Neuronal stem cell (in vitro differentiated cells): ENCODE measurements around the gene TRIM21.

Experiments
- DNase-seq: peaks from one replicate; pipeline ENCODE4 v3.0.0-alpha.2; 2013; ENCODE audit warnings: low spot score
- H2AFZ ChIP-seq: one replicate; pipeline ENCODE4 v1.6.1; 2013; ENCODE audit warnings: mild to moderate bottlenecking, low read length, inconsistent platforms
- H2AK5ac ChIP-seq: 2 replicates; pipeline ENCODE4 v1.6.1; 2013; ENCODE audit warnings: low read depth, mild to moderate bottlenecking, inconsistent platforms, low read length, moderate library complexity, mixed read lengths
- H2BK120ac ChIP-seq: 2 replicates; pipeline ENCODE4 v1.6.1; 2013; ENCODE audit warnings: low read depth, mild to moderate bottlenecking, inconsistent platforms, low read length, moderate library complexity, mixed read lengths
- H2BK12ac ChIP-seq: one replicate; pipeline ENCODE4 v1.6.1; 2013; ENCODE audit warnings: low read length, inconsistent platforms
- H2BK15ac ChIP-seq: 2 replicates; pipeline ENCODE4 v1.6.1; 2013; ENCODE audit warnings: mild to moderate bottlenecking, low read length, inconsistent platforms, mixed read lengths
- H2BK5ac ChIP-seq: one replicate; pipeline ENCODE4 v1.6.1; 2013; ENCODE audit warnings: inconsistent platforms, mild to moderate bottlenecking, low read length, moderate library complexity
- H3K14ac ChIP-seq: one replicate; pipeline ENCODE4 v1.6.1; 2013; ENCODE audit warnings: low read length, inconsistent platforms
- H3K18ac ChIP-seq: 2 replicates; pipeline ENCODE4 v1.6.1; 2013; ENCODE audit warnings: low read length, inconsistent platforms
- H3K23ac ChIP-seq: 2 replicates; pipeline ENCODE4 v1.6.1; 2013; ENCODE audit warnings: low read depth, mild to moderate bottlenecking, mixed read lengths, low read length, inconsistent platforms; ENCODE audit not compliant: poor library complexity
- H3K27ac ChIP-seq: replicated peaks from 3 replicates; pipeline ENCODE4 v1.5.1; 2013; ENCODE audit warnings: low read length, inconsistent platforms
- H3K27me3 ChIP-seq, 3 experiments: 2 replicates each; pipeline ENCODE4 v1.6.1; 2013; ENCODE audit warnings: low read length in 3 of 3, mild to moderate bottlenecking in 2 of 3, inconsistent platforms in 1 of 3, low read depth in 1 of 3, mixed read lengths in 1 of 3, moderate library complexity in 1 of 3; ENCODE audit not compliant: control insufficient read depth in 3 of 3, insufficient read depth in 3 of 3
- H3K36me3 ChIP-seq, 2 donors: replicated peaks in 1 of 2; 2 replicates each; pipeline ENCODE4 v1.6.1; 2013; ENCODE audit warnings: low read length in 2 of 2; ENCODE audit not compliant: control insufficient read depth in 2 of 2, insufficient read depth in 2 of 2
- H3K4ac ChIP-seq: 2 replicates; pipeline ENCODE4 v1.6.1; 2013; ENCODE audit warnings: inconsistent platforms, mild to moderate bottlenecking, low read length, moderate library complexity
- H3K4me1 ChIP-seq, 2 donors: 1 replicate in 1 of 2; 2 replicates in 1 of 2; pipeline ENCODE4 v1.6.1; 2013; ENCODE audit warnings: low read length in 2 of 2, low read depth in 1 of 2; ENCODE audit not compliant: control insufficient read depth in 2 of 2, insufficient read depth in 1 of 2
- H3K4me2 ChIP-seq: one replicate; pipeline ENCODE4 v1.6.1; 2013; ENCODE audit warnings: mild to moderate bottlenecking, low read length, inconsistent platforms; ENCODE audit not compliant: insufficient read depth, poor library complexity, severe bottlenecking
- H3K4me3 ChIP-seq, 2 donors: 2 replicates each; pipeline ENCODE4 v1.5.1; 2013; ENCODE audit warnings: low read length in 2 of 2, mild to moderate bottlenecking in 2 of 2, inconsistent platforms in 1 of 2, moderate library complexity in 1 of 2
- H3K79me1 ChIP-seq: one replicate; pipeline ENCODE4 v1.6.1; 2013; ENCODE audit warnings: low read depth, mild to moderate bottlenecking, inconsistent platforms, low read length, moderate library complexity
- H3K9ac ChIP-seq: one replicate; pipeline ENCODE4 v1.6.1; 2013; ENCODE audit warnings: mild to moderate bottlenecking, low read depth, low read length, inconsistent platforms; ENCODE audit not compliant: poor library complexity
- H3K9me3 ChIP-seq, 2 donors: replicated peaks in 1 of 2; 2 replicates each; pipeline versions ENCODE3 to v1.6.1; 2013; ENCODE audit warnings: low read length in 2 of 2, mild to moderate bottlenecking in 2 of 2, inconsistent platforms in 1 of 2, low read depth in 1 of 2, mixed read lengths in 1 of 2, moderate library complexity in 1 of 2; ENCODE audit not compliant: control insufficient read depth in 2 of 2, insufficient read depth in 1 of 2
- H4K8ac ChIP-seq: one replicate; pipeline ENCODE4 v1.6.1; 2013; ENCODE audit warnings: low read depth, mild to moderate bottlenecking, inconsistent platforms, low read length, moderate library complexity
- H4K91ac ChIP-seq: one replicate; pipeline ENCODE4 v1.6.1; 2013; ENCODE audit warnings: low read length, low read depth, mild to moderate bottlenecking, inconsistent platforms; ENCODE audit not compliant: poor library complexity
- WGBS, 2 donors: extraction: QIAGEN DNeasy Blood & Tissue Kit; methylation state at CpG; one replicate each; pipeline ENCODE4 v1.1.7; 2013; ENCODE audit warnings: missing lambda C conversion rate in 2 of 2, mixed read lengths in 1 of 2; ENCODE audit not compliant: insufficient read length in 2 of 2, insufficient replicate concordance in 1 of 2; ENCODE audit errors: extremely low coverage in 2 of 2; 5-methylcytosine and 5-hydroxymethylcytosine counted together

TRIM21 gene

GRCh38 chr11:4381901-4382300 is 11.6 kb downstream of the TRIM21 start:
- no peak for DNase-seq

GRCh38 chr11:4375431-4376140 is 17.9 kb downstream of the TRIM21 start:
- Histone ChIP-seq H2BK12ac (no peak overlapping the region), H2BK120ac (no peak overlapping the region)
- WGBS, 2 donors, result no CpG with 5 or more reads among the region's 5 CpGs

More at GRCh38 chr11:4381901-4382300, 11.6 kb downstream of the TRIM21 start:
- Histone ChIP-seq H3K18ac (no peak overlapping the region), H2AK5ac (no peak overlapping the region), H2AFZ (no peak overlapping the region), H3K23ac (no peak overlapping the region), H2BK12ac (no peak overlapping the region), H4K91ac (no peak overlapping the region), H3K27ac (no peak overlapping the region), H3K4me3 (no peak overlapping the region), H3K9me3 (no peaks in the 10 kb centered on the region), H3K36me3 (peaks cover 2 to 19% of the 10 kb centered on the region in 2 donors), H3K9ac (no peak overlapping the region), H3K14ac (no peak overlapping the region), H3K4ac (no peak overlapping the region), H4K8ac (no peak overlapping the region), H3K4me2 (no peak overlapping the region), H3K27me3 (peaks cover 0 to 9% (median 0%) of the 10 kb centered on the region in 3 experiments), H3K79me1 (no peaks in the 10 kb centered on the region), H2BK5ac (no peak overlapping the region), H2BK15ac (no peak overlapping the region), H3K4me1 (no peaks in the 10 kb centered on the region), H2BK120ac (no peak overlapping the region)
- no CpG with 5 or more reads among the region's 2 CpGs for WGBS, 2 donors

GRCh38 chr11:4370166-4370565 is 23.3 kb downstream of the TRIM21 start:
- no peak overlapping the region for H4K8ac ChIP-seq
- H2BK120ac ChIP-seq, result no peak overlapping the region
- no peak overlapping the region for H2AK5ac ChIP-seq
- H3K14ac ChIP-seq, result no peak overlapping the region
- H2AFZ ChIP-seq, result no peak overlapping the region
- H2BK5ac ChIP-seq, result no peak overlapping the region
- no peaks in the 10 kb centered on the region for H3K36me3 ChIP-seq
- H4K91ac ChIP-seq, result no peak overlapping the region
- H3K4ac ChIP-seq, result no peak overlapping the region
- H2BK12ac ChIP-seq, result no peak overlapping the region
- H3K79me1 ChIP-seq, result no peaks in the 10 kb centered on the region
- H3K9me3 ChIP-seq, result no peaks in the 10 kb centered on the region
- H3K9ac ChIP-seq, result no peak overlapping the region
- DNase-seq, result no peak
- H3K23ac ChIP-seq, result no peak overlapping the region
- no peaks in the 10 kb centered on the region for H3K27me3 ChIP-seq
- H2BK15ac ChIP-seq, result no peak overlapping the region
- no peak overlapping the region for H3K18ac ChIP-seq
- H3K27ac ChIP-seq, result no peak overlapping the region
- no CpG with 5 or more reads among the region's 3 CpGs for WGBS, 2 donors
- no peaks in the 10 kb centered on the region for H3K4me1 ChIP-seq
- H3K4me3 ChIP-seq, result no peak overlapping the region
- H3K4me2 ChIP-seq, result no peak overlapping the region

More at GRCh38 chr11:4375431-4376140, 17.9 kb downstream of the TRIM21 start:
- Histone ChIP-seq H3K4me1 (no peaks in the 10 kb centered on the region), H3K4me2 (no peak overlapping the region), H3K9ac (no peak overlapping the region), H2BK5ac (no peak overlapping the region), H3K4me3 (no peak overlapping the region), H4K91ac (no peak overlapping the region), H3K4ac (no peak overlapping the region), H3K14ac (no peak overlapping the region), H2AK5ac (no peak overlapping the region), H2AFZ (no peak overlapping the region), H3K27me3 (peaks cover 0 to 9% (median 0%) of the 10 kb centered on the region in 3 experiments), H3K18ac (no peak overlapping the region), H3K23ac (no peak overlapping the region), H3K36me3 (no peaks in the 10 kb centered on the region), H2BK15ac (no peak overlapping the region), H3K9me3 (no peaks in the 10 kb centered on the region), H3K79me1 (no peaks in the 10 kb centered on the region), H4K8ac (no peak overlapping the region), H3K27ac (no peak overlapping the region)
- DNase-seq, result no peak

GRCh38 chr11:4368286-4368685 is 25.2 kb downstream of the TRIM21 start, which contains the start of gene OR52B4:
Gene OR52B4, minus strand, starts transcription at chr11:4368386. Its CDS starts 91 bp downstream, at chr11:4368295.
- Histone ChIP-seq H4K8ac (no peak within 1 kb of the TSS), H2AK5ac (no peak within 1 kb of the TSS), H3K9me3 (no peaks in the 10 kb centered on the region), H2BK120ac (no peak within 1 kb of the TSS), H3K18ac (no peak within 1 kb of the TSS), H3K14ac (no peak within 1 kb of the TSS), H2BK5ac (no peak within 1 kb of the TSS), H3K4ac (no peak within 1 kb of the TSS), H3K27ac (no peak within 1 kb of the TSS), H3K79me1 (no peaks in the 10 kb centered on the region), H2BK15ac (no peak within 1 kb of the TSS), H4K91ac (no peak within 1 kb of the TSS), H3K4me2 (no peak within 1 kb of the TSS), H3K27me3 (no peaks in the 10 kb centered on the region), H3K4me1 (no peaks in the 10 kb centered on the region), H3K36me3 (no peaks in the 10 kb centered on the region), H3K23ac (no peak within 1 kb of the TSS), H3K9ac (no peak within 1 kb of the TSS), H2AFZ (no peak within 1 kb of the TSS), H2BK12ac (no peak within 1 kb of the TSS), H3K4me3 (no peak within 1 kb of the TSS)
- DNase-seq, result no peak
- 100% methylated on average over 1 of the region's 4 CpGs for WGBS, 2 donors
